Measurements from ENCODE around the gene SLC6A20.

Gene SLC6A20

DNA sequence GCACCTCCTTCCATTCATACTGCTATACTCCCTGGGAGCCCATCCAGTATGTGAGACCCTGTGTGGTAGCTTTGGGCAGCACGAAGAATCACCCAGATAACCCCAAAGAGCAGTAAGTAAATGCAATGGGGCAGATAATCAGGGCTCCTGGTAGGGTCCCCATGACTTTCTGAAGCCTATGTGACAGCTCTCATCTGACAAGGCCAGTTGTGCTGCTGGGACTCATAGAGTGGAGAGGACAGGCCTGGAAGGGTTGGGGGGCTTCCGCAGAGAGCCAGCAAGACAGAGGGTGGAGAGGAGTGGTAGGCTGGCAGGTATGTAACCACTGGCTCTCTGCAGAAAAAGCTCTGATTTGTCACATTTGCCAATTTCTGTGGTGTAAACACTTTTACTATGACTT, 3.2 kb upstream of the SLC6A20 start:
- DNase-seq: no peak

DNA sequence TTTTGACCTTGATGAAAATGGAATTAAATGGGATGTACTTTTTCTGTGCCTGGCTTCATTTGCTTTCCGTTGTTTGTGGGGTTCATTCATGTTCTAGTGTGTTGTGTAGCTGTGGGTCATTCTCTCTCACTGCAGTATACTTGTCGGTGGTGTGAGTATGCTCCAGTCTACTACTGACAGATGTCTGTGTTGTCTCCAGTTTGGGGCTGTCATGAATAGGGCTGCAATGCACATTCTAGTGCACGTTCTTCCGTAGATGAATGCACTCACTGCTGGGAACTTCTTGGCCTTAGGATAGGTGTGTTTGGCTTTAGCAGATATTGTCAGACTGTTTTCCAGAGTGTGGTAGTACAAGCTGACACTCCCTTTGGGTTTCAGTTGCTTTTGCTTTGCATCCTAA, 1.7 kb upstream of the SLC6A20 start:
- DNase-seq: no peak

DNA sequence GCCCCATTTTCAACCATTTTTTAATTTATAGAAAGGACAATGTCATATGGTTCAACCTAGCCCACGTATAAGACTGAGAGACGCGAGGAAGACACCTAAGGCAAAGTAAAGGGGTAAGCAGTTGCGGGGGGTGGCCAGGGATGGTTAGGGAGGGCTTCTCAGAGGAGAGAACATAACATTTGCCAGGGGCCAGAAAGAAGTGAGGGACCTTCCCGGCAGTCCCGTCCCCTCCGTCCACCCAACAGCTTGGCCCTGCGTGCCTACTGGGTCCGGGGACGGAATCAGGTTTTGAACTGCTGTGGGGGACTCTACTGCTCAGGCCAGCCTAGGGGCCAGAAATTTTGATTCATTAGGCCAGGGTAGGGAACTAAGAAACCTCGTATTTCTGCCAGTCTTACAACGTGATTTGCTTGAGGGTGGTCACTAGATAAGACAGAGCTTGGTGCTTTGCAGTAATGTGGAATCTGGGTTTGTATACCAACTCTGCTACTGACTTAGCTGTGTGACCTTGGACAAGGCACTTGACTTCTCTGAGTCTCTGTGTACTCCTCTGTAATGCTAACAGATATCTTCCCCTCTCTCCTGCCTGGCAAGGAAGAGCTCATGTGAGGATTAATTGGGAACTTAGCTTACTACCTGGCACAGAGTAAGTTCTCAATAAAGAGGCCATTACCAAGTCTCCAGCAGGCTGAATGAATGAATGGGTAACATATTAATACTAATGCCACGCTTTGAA, 734 bp upstream of the SLC6A20 start:
- no peak for DNase-seq

DNA sequence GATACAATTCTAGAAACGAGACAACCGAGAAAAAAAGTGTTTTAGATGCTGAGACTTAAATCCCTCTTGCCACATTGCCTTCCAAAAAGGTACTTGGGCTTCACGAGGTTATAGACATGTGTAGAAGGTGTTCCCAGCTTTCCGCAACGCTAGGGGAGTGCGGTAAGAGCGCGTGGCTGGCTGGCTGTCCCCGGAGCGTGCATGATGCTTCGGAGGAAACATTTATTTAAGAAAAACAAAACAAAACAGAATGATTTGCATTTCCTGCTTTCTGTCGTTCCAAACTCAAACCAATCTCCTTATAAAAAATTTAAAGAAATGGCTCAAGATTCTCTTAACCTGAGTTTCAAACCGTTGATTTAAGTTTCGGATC, 841 bp downstream of the SLC6A20 start:
- no peak for DNase-seq

DNA sequence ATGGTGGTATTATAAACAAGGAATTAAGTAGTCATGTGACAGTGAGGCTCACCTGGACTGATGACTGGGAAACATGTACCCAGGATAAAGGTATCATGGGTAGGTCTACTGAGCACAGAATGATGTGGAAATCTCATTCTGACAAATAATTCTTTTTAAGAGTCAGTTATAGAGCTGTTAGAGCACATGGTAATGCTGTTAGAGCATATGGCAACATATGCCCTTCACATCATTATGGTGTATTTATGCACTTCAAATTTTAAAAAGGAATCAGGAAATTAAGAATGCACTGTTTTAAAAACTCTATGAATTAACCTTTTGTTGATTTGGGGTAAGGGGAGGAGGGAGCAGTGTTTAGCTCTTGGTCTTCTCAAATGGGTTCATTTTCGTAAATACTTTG, 1.7 kb downstream of the SLC6A20 start:
- DNase-seq: no peak

DNA sequence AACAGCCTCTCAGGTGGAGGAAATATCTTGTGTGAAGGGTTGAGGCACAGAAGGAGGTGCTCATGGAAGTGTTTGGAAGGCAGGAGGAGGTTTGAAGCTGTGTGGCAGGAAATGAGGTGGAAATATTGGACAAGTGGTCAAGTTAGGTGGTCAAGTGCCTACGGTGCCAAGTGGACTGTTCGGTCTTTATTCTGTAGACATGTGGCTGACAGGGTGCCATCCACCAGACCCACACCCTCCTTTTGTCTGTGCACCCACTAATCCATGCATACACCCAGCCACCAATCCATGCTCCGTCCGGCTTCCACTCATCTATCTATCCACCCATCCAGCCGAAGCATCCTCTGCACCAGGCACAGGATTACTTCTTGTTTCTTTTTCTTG, 2.2 kb downstream of the SLC6A20 start:
- DNase-seq: no peak

DNA sequence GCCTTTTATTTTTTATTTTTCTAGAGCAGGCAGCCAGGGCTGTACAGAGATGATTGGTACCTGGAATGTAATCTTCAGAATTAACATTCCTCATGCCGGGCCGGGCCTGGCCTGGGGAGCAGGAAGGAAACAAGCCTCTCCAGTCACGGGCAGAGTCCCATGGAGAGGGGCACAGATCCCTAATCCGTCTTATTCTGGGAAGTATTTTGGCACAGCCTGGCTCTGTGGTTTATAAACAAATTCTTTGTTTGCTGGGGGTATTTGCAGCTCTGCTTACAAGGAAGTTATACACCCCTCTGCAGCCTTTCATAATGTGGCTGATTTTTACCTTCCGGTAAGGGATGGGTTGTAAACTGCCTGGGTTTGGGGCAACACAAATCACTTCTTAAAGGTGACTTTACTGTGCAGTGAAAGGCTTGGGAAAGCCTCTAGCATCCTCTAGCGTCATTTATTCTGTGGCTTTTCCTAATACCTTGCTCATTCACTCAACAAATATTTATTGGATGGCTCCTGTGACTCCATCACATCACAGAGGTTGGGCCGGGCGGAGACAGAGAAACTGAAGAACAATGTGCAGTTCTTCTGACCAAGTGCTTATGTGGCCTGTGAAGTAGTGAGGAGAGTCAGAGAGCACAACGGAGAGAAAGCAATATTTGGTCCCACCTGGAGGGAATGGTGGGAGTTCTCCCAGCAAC, 2.7 kb downstream of the SLC6A20 start:
- no peak for DNase-seq

DNA sequence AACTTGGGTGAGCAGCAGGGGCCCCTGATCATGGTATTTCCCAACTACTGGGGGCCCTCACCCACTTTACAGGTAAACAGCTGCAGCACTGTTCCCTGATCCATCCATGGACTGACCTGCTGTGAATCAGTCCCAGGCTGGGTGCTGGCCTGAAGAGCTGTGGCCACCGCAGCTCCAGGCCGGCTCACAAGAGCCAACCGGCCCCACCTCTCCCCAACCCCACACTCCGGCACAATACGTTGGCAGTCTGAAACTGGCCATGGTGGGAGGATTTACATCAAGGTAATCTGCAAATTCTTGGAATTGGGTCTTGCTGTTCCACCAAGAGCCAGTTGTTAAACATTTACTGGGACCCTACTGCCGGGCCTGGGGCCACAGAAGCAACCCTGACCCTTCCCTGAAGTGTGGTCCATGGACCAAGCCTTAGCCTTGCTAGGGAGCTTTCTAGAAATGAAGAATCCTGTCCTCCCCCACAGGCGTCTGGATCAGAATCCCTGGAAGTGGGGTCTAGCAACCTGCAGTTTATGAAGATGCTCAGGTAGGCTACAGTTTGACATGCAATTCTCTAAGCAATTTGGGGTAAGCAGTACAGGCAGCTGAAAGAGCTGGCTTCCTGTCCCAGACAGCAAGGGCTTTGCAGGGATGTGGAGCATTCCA, 3.7 kb downstream of the SLC6A20 start:
- DNase-seq: no peak

DNA sequence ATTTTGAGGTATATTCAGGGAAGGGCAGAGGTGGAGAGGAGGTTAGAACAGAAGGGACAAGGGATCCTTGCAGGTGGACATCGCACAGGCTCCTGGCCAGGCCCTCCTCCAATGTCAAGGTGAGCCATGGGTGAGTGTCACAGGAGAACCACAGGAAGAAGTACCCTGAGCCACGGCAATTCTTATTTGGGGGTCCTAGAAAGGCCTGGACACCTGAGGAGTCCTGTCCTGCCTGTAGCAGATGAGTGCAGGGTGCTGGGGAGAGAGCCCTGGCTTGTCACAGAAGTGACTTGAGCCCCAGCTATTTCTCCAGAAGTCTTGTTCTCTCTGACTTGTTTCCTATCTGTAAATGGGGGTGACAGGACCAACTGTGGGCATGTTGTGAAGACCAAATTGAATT, 4.3 kb downstream of the SLC6A20 start:
- DNase-seq: no peak

DNA sequence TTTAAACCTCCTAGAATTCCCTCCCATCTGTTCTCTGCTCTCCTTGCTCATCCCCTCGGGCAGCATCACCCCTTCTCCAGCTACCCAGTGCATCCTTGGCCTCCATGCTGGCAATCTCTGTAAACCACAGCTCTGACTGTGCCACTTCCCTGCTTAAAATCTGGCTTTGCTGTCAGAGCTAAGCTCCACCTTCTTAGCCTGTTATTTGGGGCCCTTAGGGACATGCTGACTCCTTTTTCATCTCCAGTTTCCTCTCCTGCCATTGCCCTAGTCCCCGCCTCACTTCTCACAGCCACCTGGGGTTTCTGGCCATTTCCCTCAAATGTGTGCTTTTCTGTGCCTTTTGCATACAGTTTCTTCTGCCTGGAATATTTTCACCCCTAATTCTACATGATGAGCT, 5.7 kb downstream of the SLC6A20 start:
- no peak for DNase-seq

DNA sequence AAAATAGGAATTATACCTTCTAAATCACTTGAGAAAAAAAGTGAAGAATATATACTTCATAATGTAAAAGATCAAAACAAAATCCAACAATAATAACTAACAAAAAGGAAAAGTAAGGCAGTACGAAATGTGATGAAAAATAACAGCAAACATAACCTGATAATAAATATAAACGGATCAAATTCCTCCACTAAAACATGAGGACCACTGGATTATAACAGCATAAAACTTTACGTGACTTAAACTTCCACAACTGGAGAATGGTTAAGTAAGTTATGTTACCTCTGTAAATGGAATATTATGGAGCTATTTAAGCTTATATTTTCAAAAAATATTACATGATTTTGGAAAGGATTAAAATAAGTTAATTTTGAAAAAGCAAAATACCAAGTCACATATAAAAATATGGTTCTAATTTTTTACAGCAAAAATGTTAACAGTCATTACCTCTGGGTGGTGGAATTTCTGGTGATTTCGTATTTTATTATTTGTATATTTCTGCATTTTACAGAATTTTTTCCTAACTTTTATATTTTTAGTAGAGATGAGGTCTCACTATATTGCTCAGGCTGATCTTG, 7.0 kb downstream of the SLC6A20 start:
- DNase-seq: no peak

DNA sequence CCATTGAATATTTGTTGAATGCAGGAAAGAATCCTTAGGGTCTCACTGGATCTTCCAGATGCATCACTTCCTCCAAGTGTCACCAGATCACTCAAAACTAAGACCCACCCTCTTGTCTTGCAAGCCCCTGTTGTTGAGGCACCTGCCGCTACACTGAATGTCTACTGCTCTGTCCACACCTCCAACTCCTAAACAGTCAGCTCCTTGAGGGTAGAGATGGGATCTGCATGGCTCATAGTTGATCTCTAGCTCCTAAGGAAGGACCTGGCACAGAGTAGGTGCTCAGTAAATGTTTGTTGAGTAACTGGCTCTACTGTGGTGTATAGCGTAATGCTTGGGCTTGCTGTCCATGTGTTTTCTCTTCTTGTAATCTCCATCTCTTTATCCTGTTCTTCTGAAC, 8.8 kb downstream of the SLC6A20 start:
- no peak for DNase-seq

DNA sequence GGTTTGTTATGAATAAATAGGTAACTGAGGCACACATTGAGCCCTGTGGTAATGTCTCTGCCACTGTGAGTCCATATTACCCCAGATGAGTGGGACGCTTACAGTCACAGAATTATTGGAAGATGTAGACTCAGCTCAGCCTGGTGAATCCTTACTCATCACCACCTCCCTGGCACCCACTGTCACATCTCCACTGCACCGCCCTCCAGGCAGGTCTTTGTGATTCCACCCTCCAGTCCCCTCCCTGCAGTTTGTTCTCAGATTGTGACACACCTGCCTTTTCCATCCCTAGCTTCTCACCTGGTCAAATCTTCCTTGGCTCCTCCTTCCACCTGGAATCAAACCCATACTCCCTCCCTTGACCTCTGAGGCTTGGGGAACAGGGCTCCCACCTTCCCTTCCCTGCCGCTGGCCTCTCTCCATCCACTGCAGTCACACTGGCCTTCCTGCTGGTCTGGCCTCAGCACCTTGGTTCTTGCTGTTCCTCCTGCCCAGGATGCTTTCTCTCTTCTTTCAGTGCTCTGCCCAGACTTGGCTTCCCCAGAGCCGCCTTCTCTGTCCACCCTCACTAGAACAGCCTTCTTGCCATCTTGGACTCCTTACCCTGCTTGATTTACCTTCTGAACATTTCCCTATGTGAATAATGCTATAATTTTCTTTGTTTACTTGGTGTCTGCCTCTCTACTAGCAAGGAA, 9.4 kb downstream of the SLC6A20 start:
- no peak for DNase-seq

DNA sequence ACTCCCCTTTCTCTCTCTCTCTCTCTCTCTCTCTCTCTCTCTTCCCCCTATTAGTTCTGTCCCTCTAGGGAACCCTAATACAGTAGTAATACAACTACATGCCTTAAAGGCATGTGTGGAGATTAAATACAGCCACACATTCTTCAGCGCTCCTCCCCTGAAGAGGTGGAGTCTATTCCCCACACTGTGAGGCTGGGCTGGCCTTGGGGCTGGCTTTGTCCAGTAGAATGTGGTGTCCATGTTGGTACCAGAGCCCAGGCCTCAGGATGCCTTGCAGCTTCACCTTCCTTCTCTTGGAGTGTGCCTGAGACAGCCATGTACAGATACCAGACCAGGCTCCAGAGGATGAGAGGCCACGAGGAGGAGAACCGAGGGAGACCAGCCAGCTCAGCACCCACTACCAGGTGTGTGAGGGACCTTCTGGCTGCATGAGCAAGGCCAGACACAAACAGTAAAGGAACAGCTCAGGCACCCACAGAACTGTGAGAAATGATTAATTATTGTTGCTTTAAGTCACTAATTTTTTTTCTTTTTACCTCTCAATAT, 10.7 kb downstream of the SLC6A20 start:
- no peak for DNase-seq

DNA sequence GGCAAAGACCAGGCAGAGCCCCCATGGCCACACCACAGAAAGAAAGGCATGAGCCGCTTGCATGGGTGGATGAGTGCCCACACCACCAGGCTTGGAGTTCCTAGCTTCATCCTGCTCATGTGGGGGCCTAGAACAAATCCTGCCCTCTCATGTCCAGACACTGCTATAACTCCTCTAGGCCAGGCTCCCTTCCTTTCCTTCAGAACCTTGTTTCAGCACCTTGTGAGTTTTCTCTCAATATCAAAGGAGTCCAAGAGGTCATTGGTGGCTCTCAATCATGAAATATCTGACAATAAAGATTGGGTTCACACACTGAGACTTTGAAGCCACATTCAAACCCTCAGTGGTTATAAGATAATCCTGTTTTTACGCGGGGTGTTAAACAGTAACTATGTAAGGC, 12.7 kb downstream of the SLC6A20 start:
- no peak for DNase-seq

DNA sequence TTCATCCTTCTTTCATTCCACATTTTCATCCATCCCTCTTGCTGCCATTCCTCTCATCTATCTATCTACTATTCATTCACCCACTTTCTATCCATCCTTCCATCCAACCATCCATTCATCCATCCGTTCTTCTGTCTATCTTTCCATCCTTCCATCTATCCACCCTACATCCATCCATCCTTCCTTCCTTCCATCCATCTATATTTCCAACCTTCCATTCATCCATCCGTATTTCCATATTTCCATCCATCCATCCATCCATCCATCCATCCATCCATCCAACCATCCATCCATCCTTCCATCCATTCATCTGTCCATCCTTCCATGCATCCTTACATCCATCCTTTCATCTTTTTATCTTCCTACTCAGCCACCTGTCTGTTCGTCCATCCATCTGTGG, 14.0 kb downstream of the SLC6A20 start:
- no peak for DNase-seq

DNA sequence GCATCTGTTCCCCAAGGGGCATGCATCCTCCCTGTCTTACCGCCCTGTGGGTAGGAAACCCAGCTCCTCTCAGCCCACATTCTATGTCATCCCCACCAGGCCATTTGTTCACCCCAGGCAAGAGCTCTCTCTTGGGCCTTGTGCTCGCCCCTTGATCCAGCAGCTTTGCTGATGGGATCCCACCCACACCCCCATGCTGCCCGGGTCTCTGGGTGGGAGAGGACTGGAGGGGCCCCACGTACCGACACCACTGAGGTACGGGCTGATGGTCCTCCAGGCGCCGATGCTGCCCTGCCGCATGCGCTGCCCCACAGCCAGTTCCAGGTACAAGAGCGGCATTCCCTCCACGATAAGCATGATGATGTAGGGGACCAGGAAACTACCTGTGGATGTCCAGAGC, 14.5 kb downstream of the SLC6A20 start:
- no peak for DNase-seq

DNA sequence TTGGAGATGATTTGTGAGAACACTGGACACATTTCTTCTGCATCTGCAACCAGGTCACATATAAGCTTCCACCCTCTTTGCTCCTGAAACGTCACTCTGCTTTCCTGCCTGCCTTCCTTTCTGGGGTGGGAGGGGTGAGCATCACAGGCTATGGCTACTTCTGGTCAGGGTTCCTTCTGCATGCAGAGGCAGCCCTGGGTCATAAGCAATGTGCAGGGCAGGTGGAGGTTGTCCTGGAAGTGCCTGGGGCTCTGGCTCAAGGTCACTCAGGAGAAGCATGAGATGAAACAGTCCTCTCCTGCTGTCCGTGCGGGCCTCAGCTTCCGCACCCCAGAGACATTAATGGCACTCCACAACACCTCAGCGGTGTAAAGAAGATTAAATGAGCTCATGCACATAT, 15.1 kb downstream of the SLC6A20 start:
- DNase-seq: no peak

DNA sequence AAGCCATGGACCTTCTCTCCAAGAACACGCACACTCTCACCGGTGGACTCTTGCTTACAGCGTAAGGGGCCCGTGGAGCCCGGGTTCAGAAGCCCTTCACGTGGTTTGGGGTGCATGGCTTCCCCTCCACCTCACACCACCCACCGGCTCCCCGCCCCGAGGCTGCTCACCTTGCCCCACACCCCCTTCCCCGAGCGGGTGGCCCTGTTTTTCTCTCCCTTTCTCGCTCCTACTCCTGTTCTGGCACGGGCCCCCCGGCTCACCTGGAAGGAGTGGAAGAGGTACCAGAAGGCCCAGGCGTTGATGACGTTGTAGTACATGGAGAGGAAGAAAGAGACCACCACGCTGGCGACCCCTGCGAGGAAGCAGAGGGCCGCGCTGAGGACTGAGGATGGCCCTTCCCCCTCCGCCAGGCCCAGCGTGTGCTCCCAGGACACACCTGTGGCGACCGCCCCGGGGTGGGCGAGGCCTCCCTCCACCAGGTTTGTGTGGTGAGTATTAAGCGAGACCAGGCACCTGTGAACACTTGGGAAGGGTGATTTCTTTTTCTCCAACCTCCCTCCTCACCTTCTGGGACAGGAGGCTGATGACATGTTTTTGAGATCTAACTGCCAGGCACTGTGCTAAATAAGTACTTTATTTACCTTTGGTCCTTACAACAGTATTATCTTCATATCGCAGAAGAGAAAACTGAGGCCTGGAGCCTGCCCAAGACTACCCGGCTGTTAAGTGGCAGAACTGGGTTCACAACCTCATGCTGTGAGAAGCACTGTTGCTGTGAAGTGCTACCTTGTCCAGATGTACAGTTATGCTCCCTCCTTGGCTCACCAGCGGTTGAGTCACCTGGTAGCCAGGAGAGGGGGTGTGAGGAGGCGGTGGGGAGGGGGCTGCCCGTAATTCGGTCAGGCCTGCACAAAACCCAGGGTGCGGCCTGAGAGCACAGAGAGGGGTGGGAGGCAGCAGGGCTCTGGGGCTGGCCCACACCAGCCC, 16.3 kb downstream of the SLC6A20 start:
- no peak for DNase-seq

DNA sequence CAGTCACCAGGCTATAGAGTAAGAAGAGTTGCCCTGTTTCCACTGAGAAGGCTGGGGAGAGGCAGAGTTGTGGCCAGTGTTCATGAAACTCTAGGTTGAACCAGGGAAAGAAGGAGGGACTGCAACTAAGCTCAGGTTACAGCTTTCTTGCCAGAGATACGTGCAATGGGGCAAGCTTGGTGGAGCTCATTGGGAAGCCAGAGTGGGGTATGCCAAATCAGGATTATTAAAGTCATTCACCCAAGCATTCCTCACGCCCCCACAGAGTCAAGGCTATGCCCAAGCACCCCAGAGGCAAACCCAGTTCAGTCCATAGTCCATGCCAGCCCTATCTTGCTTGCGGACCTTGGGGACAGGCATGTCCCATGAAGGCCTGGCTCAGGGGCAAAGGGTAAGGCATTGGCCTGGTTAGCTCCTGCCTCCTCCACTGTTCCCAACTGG, 17.6 kb downstream of the SLC6A20 start:
- DNase-seq: no peak

DNA sequence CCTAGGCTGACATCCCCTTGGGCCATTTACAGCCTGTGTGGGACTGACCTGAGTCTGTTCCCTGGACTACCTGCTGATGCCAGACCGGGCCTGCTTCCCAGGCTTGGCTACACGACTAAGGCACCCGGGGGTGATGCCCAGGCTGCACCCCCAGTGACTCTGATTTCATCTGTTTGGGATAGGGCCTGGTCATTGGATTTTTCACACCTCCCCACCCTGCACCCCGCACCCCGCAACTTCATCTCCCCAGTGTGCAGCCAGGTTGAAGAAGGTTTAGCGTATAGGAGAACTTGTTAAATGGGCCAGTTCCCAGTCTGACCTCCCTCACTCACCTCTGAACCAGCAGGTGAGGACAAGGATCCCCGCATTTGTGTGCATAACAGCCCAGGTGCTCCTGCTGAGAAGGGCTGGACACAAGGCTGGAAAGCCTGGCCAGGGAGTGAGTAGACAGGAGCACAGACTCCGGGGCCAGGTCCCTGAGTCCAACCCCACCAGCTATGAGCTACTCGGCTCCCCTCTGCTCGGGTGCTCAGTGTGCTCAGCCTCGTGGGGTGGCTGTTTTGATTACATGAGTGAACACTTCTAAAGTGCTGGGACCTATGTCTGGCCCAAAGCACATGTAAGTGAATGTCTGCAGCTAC, 18.5 kb downstream of the SLC6A20 start:
- DNase-seq: no peak

All from CD4-positive, alpha-beta T cell treated with Interleukin-10 for 1 hour (primary cell).